ENCODE results near the gene PTPRR.

DNA sequence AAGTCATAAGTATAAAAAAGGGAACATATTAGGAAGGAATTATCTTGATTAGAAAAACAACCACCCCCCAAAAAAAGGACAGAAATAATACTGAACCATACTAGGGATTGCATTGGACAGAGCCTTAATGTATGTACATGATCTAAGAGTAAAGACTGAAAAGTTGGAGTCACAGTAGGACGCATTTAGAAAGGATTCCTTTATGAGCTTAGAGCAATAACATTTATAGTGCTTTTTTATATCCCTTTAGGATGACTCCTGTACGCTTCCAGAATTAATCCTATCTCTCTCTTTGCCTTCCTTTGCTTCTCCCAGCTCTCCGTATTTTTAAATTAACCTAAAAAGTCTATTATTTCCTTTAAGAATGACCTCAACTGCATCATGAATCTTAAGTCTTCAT is 75.3 kb downstream of the PTPRR start:
- TF ChIP-seq, protein P1, sequence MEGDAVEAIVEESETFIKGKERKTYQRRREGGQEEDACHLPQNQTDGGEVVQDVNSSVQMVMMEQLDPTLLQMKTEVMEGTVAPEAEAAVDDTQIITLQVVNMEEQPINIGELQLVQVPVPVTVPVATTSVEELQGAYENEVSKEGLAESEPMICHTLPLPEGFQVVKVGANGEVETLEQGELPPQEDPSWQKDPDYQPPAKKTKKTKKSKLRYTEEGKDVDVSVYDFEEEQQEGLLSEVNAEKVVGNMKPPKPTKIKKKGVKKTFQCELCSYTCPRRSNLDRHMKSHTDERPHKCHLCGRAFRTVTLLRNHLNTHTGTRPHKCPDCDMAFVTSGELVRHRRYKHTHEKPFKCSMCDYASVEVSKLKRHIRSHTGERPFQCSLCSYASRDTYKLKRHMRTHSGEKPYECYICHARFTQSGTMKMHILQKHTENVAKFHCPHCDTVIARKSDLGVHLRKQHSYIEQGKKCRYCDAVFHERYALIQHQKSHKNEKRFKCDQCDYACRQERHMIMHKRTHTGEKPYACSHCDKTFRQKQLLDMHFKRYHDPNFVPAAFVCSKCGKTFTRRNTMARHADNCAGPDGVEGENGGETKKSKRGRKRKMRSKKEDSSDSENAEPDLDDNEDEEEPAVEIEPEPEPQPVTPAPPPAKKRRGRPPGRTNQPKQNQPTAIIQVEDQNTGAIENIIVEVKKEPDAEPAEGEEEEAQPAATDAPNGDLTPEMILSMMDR (IDR thresholded peaks at IDR 0.05), result no peak
- TF ChIP-seq POLR2AphosphoS5 (IDR thresholded peaks at IDR 0.05), result no peak
- no peak for TF ChIP-seq POLR2A (IDR thresholded peaks at IDR 0.05)
- TF ChIP-seq EP300 (IDR thresholded peaks at IDR 0.05), result no peak

Data from stomach (tissue), 4 donors.